Measurements from ENCODE around the gene PTTG2.

PTTG2 gene

DNA sequence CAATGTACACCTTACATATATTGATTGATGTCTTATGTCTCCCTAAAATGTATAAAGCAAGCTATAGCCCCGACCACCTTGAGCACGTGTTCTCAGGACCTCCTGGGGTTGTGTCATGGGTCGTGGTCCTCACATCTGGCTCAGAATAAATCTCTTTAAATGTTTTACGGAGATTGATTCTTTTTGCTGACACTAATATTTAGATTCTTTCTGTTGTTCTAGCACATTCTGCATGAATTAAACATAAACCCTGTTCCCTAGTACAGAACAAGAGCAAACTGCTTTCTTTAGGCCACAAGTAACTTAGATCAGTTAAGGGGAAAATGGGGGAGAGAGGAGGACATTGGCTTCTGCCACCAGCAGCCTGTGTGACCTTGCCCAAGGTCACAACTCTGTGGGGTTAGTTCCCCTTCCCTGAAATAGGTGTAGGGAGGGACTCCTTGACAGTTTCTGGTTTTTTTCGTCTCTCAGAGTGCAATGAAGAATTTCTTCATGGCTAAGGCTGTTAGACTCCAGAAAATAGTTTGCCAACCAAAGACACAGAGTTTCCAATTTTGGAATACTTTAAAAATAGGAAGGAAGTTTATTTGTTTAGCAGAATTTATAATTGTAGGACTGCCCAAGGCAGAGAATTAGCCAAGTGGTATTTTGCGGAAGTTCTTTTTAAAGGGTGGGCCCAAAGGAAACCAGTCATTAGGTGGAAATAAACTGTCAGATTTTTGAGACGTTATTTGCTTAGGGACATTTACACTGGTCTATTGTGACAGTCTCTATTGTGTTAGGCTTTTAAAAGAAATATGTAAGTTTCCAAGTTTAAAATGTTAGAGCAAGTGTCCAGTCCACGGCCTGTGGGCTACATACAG, 29.4 kb downstream of the PTTG2 start:
- Histone ChIP-seq H3K27me3 (replicated peaks; ENCODE audit: control insufficient read depth, insufficient read depth, low read length) (no peaks in the 10 kb centered on the region), H3K36me3 (ENCODE audit: control insufficient read depth, insufficient read depth, low read length) (no peaks in the 10 kb centered on the region), H3K4me3 (replicated peaks; ENCODE audit: low read depth, low read length) (no peak overlapping the region)
- TF ChIP-seq CTCF (IDR thresholded peaks at IDR 0.05; ENCODE audit: insufficient read depth, low read length, poor library complexity, severe bottlenecking): no peak
- no peak for DNase-seq (ENCODE audit: extremely low read depth, insufficient read length)

GRCh38 chr4:37990731-37991245, 30.6 kb downstream of the PTTG2 start:
- DNase-seq (ENCODE audit: extremely low read depth, insufficient read length): no peak
- Histone ChIP-seq H3K36me3 (ENCODE audit: control insufficient read depth, insufficient read depth, low read length) (no peaks in the 10 kb centered on the region), H3K4me3 (replicated peaks; ENCODE audit: low read depth, low read length) (no peak overlapping the region), H3K27me3 (replicated peaks; ENCODE audit: control insufficient read depth, insufficient read depth, low read length) (no peaks in the 10 kb centered on the region)
- TF ChIP-seq CTCF (IDR thresholded peaks at IDR 0.05; ENCODE audit: insufficient read depth, low read length, poor library complexity, severe bottlenecking): no peak

DNA sequence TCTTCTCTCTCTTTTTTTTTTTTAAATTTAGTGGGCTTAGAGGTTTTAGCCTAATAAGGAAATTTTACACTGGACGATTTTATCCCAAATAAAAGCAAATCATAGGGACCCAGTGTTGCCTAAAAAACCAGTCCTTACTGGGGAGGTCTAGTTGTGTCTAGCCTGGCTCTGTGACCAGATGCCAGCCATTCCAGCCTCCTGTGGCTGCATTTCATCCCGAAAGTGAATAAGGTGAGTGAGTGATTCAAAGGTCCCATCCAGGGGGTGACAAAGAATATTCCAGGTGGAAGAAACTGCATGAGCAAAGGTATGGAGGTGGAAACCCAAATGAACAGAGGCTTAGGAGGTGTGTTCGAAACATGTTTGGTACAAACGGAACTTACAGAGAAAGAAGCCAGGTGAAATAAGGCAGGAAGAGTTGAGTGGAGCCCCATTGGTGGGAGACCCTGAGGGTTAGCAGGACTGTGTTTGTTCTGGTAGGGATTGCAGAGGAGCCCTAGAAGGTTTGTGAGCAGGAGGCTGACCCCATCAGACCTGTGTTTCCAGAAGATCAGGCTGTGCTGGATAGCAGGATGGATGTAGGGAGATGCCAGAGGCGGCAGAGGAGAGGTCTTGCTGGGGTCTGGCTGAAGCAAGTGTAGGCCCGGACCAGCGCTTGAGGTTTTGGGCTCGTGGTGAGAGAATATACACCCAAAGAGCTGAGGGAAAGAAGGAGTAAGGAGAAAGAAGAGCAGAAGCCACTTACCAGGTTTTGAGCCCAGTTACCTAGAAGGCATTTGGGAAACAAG, 31.6 kb downstream of the PTTG2 start:
- no peaks in the 10 kb centered on the region for H3K27me3 ChIP-seq (replicated peaks; ENCODE audit: control insufficient read depth, insufficient read depth, low read length)
- no peak for DNase-seq (ENCODE audit: extremely low read depth, insufficient read length)
- no peaks in the 10 kb centered on the region for H3K36me3 ChIP-seq (ENCODE audit: control insufficient read depth, insufficient read depth, low read length)
- H3K4me3 ChIP-seq (replicated peaks; ENCODE audit: low read depth, low read length): no peak overlapping the region
- TF ChIP-seq CTCF (IDR thresholded peaks at IDR 0.05; ENCODE audit: insufficient read depth, low read length, poor library complexity, severe bottlenecking): no peak

GRCh38 chr4:37993806-37994205, 33.6 kb downstream of the PTTG2 start:
- DNase-seq (ENCODE audit: extremely low read depth, insufficient read length): no peak
- no peak for TF ChIP-seq CTCF (IDR thresholded peaks at IDR 0.05; ENCODE audit: insufficient read depth, low read length, poor library complexity, severe bottlenecking)
- no peak overlapping the region for H3K4me3 ChIP-seq (replicated peaks; ENCODE audit: low read depth, low read length)
- no peaks in the 10 kb centered on the region for H3K27me3 ChIP-seq (replicated peaks; ENCODE audit: control insufficient read depth, insufficient read depth, low read length)
- no peaks in the 10 kb centered on the region for H3K36me3 ChIP-seq (ENCODE audit: control insufficient read depth, insufficient read depth, low read length)

DNA sequence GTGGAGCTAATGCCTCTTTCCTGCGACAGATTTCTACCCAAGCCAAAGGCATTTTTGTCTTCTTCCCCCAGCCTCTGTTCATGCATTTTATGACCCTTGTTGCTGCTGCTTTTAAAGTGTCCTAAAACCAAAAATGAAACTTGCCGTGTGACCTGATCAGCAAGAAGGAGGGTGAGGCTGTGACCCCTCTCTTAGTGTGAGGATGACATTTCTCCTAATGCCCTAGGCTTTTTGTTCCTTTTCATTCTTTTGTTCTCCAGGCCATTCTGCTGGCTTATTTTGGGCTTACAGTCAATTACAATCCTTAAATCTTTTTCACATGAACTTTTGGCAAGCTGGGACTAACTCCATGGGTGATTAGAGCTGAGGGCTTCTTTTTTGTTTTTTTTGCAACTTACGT, 34.4 kb downstream of the PTTG2 start:
- Histone ChIP-seq H3K36me3 (ENCODE audit: control insufficient read depth, insufficient read depth, low read length) (no peaks in the 10 kb centered on the region), H3K4me3 (replicated peaks; ENCODE audit: low read depth, low read length) (peak overlapping the region; percentile 23; the same call in 1 of the 2 replicates), H3K27me3 (replicated peaks; ENCODE audit: control insufficient read depth, insufficient read depth, low read length) (no peaks in the 10 kb centered on the region)
- TF ChIP-seq CTCF (IDR thresholded peaks at IDR 0.05; ENCODE audit: insufficient read depth, low read length, poor library complexity, severe bottlenecking): no peak
- DNase-seq (ENCODE audit: extremely low read depth, insufficient read length): no peak
